RWPE1 (cell line): Measurements from ENCODE around the gene ARRDC5.
"Not testable (repeated sequence)": the region's sequence is repeated elsewhere in the genome, so short reads cannot be mapped to it uniquely, and the experiment has no call there.

Experiments used
- CTCF ChIA-PET: fragments of 350-600 bp; sonication (Branson Sonifier 250); formaldehyde crosslinking; extraction: SDS; loops from one replicate; lab custom pipeline; 2021; lab: Yijun Ruan, JAX
- POLR2A ChIA-PET: fragments of 400-600 bp; formaldehyde crosslinking; extraction: SDS; loops from one replicate; lab custom pipeline; 2020; ENCODE audit warnings: antibody characterized with exemption; ENCODE audit not compliant: low non-redundant PET; lab: Yijun Ruan, JAX
- DNase-seq: peaks from one replicate; pipeline ENCODE4 v3.0.0; 2012; ENCODE audit warnings: low spot score
- H3K27ac ChIP-seq: fragments of 450-650 bp; 2 replicates; pipeline ENCODE4 v1.5.1; 2017
- CTCF ChIP-seq: fragments of 450-650 bp; conservative IDR thresholded peaks from 2 replicates; pipeline ENCODE4 v1.5.1; 2017; ENCODE audit warnings: low read depth, mild to moderate bottlenecking

Gene ARRDC5

GRCh38 chr19:4889034-4889815 lies 13.5 kb downstream of the ARRDC5 start:
- ChIA-PET POLR2A (interaction anchor here (0.6 kb wide), 1 partner anchor 20 kb away, joined by 3 read pairs; the partner anchor contains the start of gene UHRF1), CTCF (interaction anchor here (0.5 to 0.6 kb wide), 4 partner anchors 22 to 114 kb away, joined by 3 read pairs; no protein-coding TSS in a partner anchor)
- no peak for TF ChIP-seq CTCF
- DNase-seq = peak; percentile 89
- H3K27ac ChIP-seq = peak overlapping the region; percentile 54

- POLR2A ChIA-PET = not testable (repeated sequence)
Measured at GRCh38 chr19:4887803-4888202, 14.9 kb downstream of the ARRDC5 start.

GRCh38 chr19:4884993-4885392 lies 17.7 kb downstream of the ARRDC5 start:
- DNase-seq, POLR2A ChIA-PET, CTCF ChIA-PET, H3K27ac ChIP-seq: not testable (repeated sequence)

More at GRCh38 chr19:4887803-4888202, 14.9 kb downstream of the ARRDC5 start:
- H3K27ac ChIP-seq, DNase-seq, CTCF ChIA-PET: not testable (repeated sequence)

GRCh38 chr19:4882874-4883273 lies 19.8 kb downstream of the ARRDC5 start:
- H3K27ac ChIP-seq, DNase-seq, POLR2A ChIA-PET, CTCF ChIA-PET: not testable (repeated sequence)

- POLR2A ChIA-PET = no interaction called here
- peak overlapping the region; percentile 71 for H3K27ac ChIP-seq
- no peak for TF ChIP-seq CTCF
- no peak for DNase-seq
- CTCF ChIA-PET = interaction anchor here (0.6 to 1.2 kb wide), 4 partner anchors 15 to 98 kb away, joined by 3 to 6 read pairs (median 4); no protein-coding TSS in a partner anchor
Measured at GRCh38 chr19:4879041-4879440, 23.7 kb downstream of the ARRDC5 start.

GRCh38 chr19:4878491-4878968 lies 24.2 kb downstream of the ARRDC5 start:
- POLR2A ChIA-PET = no interaction called here
- DNase-seq = no peak
- peak overlapping the region; percentile 71 for H3K27ac ChIP-seq
- TF ChIP-seq CTCF = no peak
- CTCF ChIA-PET = interaction anchor here (0.6 to 0.9 kb wide), 3 partner anchors 14 to 99 kb away, joined by 3 to 6 read pairs (median 4); no protein-coding TSS in a partner anchor

- DNase-seq = no peak
- TF ChIP-seq CTCF = no peak
- POLR2A ChIA-PET = interaction anchor here (0.6 kb wide), 1 partner anchor 11 kb away, joined by 3 read pairs; the partner anchor contains the start of gene PLIN3
- H3K27ac ChIP-seq = peak overlapping the region; percentile 71
- CTCF ChIA-PET = interaction anchor here (0.8 to 0.9 kb wide), 2 partner anchors 33 to 100 kb away, joined by 3 to 4 read pairs; no protein-coding TSS in a partner anchor
Measured at GRCh38 chr19:4877753-4878490, 24.8 kb downstream of the ARRDC5 start.
